Measurements from ENCODE around the gene ABCC1. TPM values are rescaled to one million over a fixed set of nuclear protein-coding genes. Genes with fewer than 3 reads are reported as not detected.
A peak's percentile ranks its signal among the peaks of the same experiment; 100 is the strongest.
"Not testable (repeated sequence)": the region's sequence is repeated elsewhere in the genome, so short reads cannot be mapped to it uniquely, and the experiment has no call there.

The ABCC1 gene
- total RNA-seq, 1 donor: 46.2 TPM

- no peak overlapping the region for H3K4me3 ChIP-seq (ENCODE audit: low read depth, low read length)
- no peak for TF ChIP-seq CTCF (IDR thresholded peaks at IDR 0.05; ENCODE audit: insufficient read depth, low read length)
- no peak for DNase-seq (ENCODE audit: low read depth)
Observed at GRCh38 chr16:16147316-16147999, 198.0 kb downstream of the ABCC1 start.

- DNase-seq (ENCODE audit: low read depth); H3K4me3 ChIP-seq (ENCODE audit: low read depth, low read length): not testable (repeated sequence)
Observed at GRCh38 chr16:16148000-16148599, 198.7 kb downstream of the ABCC1 start.

GRCh38 chr16:16148755-16149154, 199.3 kb downstream of the ABCC1 start:
- DNase-seq (ENCODE audit: low read depth): no peak
- H3K4me3 ChIP-seq (ENCODE audit: low read depth, low read length): no peak overlapping the region
- TF ChIP-seq CTCF (IDR thresholded peaks at IDR 0.05; ENCODE audit: insufficient read depth, low read length): no peak

- DNase-seq (ENCODE audit: low read depth): no peak
- TF ChIP-seq CTCF (IDR thresholded peaks at IDR 0.05; ENCODE audit: insufficient read depth, low read length): no peak
- H3K4me3 ChIP-seq (ENCODE audit: low read depth, low read length): no peak overlapping the region
Observed at GRCh38 chr16:16149710-16150116, 200.3 kb downstream of the ABCC1 start.

- no peak overlapping the region for H3K4me3 ChIP-seq (ENCODE audit: low read depth, low read length)
- no peak for TF ChIP-seq CTCF (IDR thresholded peaks at IDR 0.05; ENCODE audit: insufficient read depth, low read length)
- DNase-seq (ENCODE audit: low read depth): peak; percentile 79
Observed at GRCh38 chr16:16150117-16150877, 200.9 kb downstream of the ABCC1 start.

- H3K4me3 ChIP-seq (ENCODE audit: low read depth, low read length): no peak overlapping the region
- TF ChIP-seq CTCF (IDR thresholded peaks at IDR 0.05; ENCODE audit: insufficient read depth, low read length): no peak
Observed at GRCh38 chr16:16150878-16151152, 201.4 kb downstream of the ABCC1 start.

GRCh38 chr16:16151315-16151714, 201.9 kb downstream of the ABCC1 start:
- H3K4me3 ChIP-seq (ENCODE audit: low read depth, low read length): no peak overlapping the region
- no peak for TF ChIP-seq CTCF (IDR thresholded peaks at IDR 0.05; ENCODE audit: insufficient read depth, low read length)
- DNase-seq (ENCODE audit: low read depth): no peak

More at GRCh38 chr16:16150878-16151152, 201.4 kb downstream of the ABCC1 start:
- no peak for DNase-seq (ENCODE audit: low read depth)

- DNase-seq (ENCODE audit: low read depth): not testable (repeated sequence)
Observed at GRCh38 chr16:16153000-16153399, 203.6 kb downstream of the ABCC1 start.

More at GRCh38 chr16:16153000-16153399, 203.6 kb downstream of the ABCC1 start:
- not testable (repeated sequence) for H3K4me3 ChIP-seq (ENCODE audit: low read depth, low read length)
